Mammary epithelial cell (primary cell): ENCODE data around the gene CDH4.

Source experiments
- EZH2 ChIP-seq: IDR thresholded peaks from 2 replicates; pipeline ENCODE4 v1.6.1; 2012; ENCODE audit warnings: low read length, inconsistent platforms, borderline replicate concordance
- TF ChIP-seq, protein P1 (sequence below), 2 donors: IDR thresholded peaks in 1 of 2; conservative IDR thresholded peaks in 1 of 2; 2 replicates each; pipeline ENCODE4 v1.5.1; 2011 to 2012; ENCODE audit warnings: inconsistent platforms in 2 of 2, low read length in 2 of 2, mild to moderate bottlenecking in 2 of 2, control low read depth in 1 of 2, low read depth in 1 of 2; ENCODE audit not compliant: insufficient read depth in 1 of 2; ENCODE audit errors: extremely low read depth in 1 of 2

DNA sequence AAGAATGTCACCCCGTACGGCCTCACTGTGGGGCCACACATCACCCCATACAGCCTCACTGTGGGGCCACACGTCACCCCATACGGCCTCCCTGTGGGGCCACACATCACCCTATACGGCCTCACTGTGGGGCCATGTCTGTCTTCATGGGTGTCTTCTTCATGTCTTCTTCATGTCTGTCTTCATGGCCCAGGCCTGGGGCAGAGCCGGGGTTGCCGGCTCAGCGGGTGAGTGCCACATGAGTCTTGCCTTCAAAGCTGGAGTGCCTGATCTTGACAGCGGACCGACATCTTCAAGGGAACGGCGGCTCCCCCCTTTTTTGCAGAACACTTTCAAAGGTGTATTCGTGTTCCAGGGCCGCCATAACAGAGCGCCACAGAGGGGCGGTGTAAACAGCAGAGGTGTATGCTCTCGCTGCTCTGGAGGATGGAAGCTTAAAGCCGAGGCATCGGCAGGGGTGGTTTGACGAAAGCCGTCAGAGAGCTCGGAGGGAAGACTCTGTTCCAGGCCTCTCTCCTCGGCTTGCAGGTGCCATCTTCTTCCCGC, 448.6 kb downstream of the CDH4 start:
- TF ChIP-seq, protein P1, sequence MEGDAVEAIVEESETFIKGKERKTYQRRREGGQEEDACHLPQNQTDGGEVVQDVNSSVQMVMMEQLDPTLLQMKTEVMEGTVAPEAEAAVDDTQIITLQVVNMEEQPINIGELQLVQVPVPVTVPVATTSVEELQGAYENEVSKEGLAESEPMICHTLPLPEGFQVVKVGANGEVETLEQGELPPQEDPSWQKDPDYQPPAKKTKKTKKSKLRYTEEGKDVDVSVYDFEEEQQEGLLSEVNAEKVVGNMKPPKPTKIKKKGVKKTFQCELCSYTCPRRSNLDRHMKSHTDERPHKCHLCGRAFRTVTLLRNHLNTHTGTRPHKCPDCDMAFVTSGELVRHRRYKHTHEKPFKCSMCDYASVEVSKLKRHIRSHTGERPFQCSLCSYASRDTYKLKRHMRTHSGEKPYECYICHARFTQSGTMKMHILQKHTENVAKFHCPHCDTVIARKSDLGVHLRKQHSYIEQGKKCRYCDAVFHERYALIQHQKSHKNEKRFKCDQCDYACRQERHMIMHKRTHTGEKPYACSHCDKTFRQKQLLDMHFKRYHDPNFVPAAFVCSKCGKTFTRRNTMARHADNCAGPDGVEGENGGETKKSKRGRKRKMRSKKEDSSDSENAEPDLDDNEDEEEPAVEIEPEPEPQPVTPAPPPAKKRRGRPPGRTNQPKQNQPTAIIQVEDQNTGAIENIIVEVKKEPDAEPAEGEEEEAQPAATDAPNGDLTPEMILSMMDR (conservative IDR thresholded peaks at IDR 0.05 in 1 of 2, IDR thresholded peaks at IDR 0.05 in 1 of 2; ENCODE audit: extremely low read depth in 1 of 2, insufficient read depth in 1 of 2, low read depth in 1 of 2, low read length in 2 of 2): no peak
- no peak for TF ChIP-seq EZH2
